Esophagus squamous epithelium (tissue), 4 donors: Measurements from ENCODE around the gene PI4KB.

Source experiments
- CTCF ChIP-seq, 6 experiments: fragments of 450-650 bp in 4 of 6; fragments of 200-600 bp in 2 of 6; sonication (generic) in 2 of 6; IDR thresholded peaks; one replicate each; pipeline ENCODE4 v1.5.1; 2016 to 2019; ENCODE audit warnings: antibody characterized with exemption in 6 of 6, mild to moderate bottlenecking in 4 of 6, moderate library complexity in 4 of 6
- POLR2A ChIP-seq, 4 donors: fragments of 450-650 bp; IDR thresholded peaks; one replicate each; pipeline ENCODE4 v1.6.1; 2017; ENCODE audit warnings: antibody characterized with exemption in 4 of 4, mild to moderate bottlenecking in 4 of 4, moderate library complexity in 3 of 4

GRCh38 chr1:151325231-151325630 is 2.0 kb downstream of the PI4KB start:
- TF ChIP-seq POLR2A (IDR thresholded peaks at IDR 0.05) (no peak), CTCF (IDR thresholded peaks at IDR 0.05) (no peak)
